Measurements from ENCODE around the gene EPHA8.

The EPHA8 gene

GRCh38 chr1:22637907-22638445 is 74.7 kb downstream of the EPHA8 start:
- H3K9me3 Mint-ChIP-seq: no peaks in the 10 kb centered on the region
- no peak overlapping the region for H3K4me3 Mint-ChIP-seq
- no peak overlapping the region for H3K27ac Mint-ChIP-seq
- H3K27me3 Mint-ChIP-seq: peaks cover 17% of the 10 kb centered on the region
- DNase-seq (ENCODE audit: low spot score in 2 of 2) (no peak), ATAC-seq (ENCODE audit: low read depth) (no peak)
- peaks cover 6% of the 10 kb centered on the region for H3K4me1 Mint-ChIP-seq
- no peaks in the 10 kb centered on the region for H3K36me3 Mint-ChIP-seq

GRCh38 chr1:22638476-22639234 is 75.4 kb downstream of the EPHA8 start:
- H3K27ac Mint-ChIP-seq: no peak overlapping the region
- no peak for ATAC-seq (ENCODE audit: low read depth)
- H3K9me3 Mint-ChIP-seq: no peaks in the 10 kb centered on the region
- DNase-seq (ENCODE audit: low spot score in 2 of 2): no peak
- H3K36me3 Mint-ChIP-seq: no peaks in the 10 kb centered on the region
- H3K27me3 Mint-ChIP-seq: peaks cover 15% of the 10 kb centered on the region
- no peak overlapping the region for H3K4me3 Mint-ChIP-seq
- peaks cover 6% of the 10 kb centered on the region for H3K4me1 Mint-ChIP-seq

DNA sequence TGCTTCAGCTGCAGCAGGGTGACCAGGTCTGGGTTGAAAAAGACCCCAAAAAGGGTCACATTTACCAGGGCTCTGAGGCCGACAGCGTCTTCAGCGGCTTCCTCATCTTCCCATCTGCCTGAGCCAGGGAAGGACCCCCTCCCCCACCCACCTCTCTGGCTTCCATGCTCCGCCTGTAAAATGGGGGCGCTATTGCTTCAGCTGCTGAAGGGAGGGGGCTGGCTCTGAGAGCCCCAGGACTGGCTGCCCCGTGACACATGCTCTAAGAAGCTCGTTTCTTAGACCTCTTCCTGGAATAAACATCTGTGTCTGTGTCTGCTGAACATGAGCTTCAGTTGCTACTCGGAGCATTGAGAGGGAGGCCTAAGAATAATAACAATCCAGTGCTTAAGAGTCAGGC is 76.0 kb downstream of the EPHA8 start:
- no peak for DNase-seq (ENCODE audit: low spot score in 2 of 2)
- Mint-ChIP-seq H3K27me3 (peaks cover 13% of the 10 kb centered on the region), H3K4me3 (no peak overlapping the region), H3K4me1 (peaks cover 6% of the 10 kb centered on the region), H3K27ac (no peak overlapping the region), H3K36me3 (no peaks in the 10 kb centered on the region), H3K9me3 (no peaks in the 10 kb centered on the region)
- peak; percentile 38 for ATAC-seq (ENCODE audit: low read depth)

GRCh38 chr1:22641247-22641646 is 78.0 kb downstream of the EPHA8 start:
- peaks cover 6% of the 10 kb centered on the region for H3K4me1 Mint-ChIP-seq
- DNase-seq (ENCODE audit: low spot score in 2 of 2): no peak
- H3K27me3 Mint-ChIP-seq: peaks cover 17% of the 10 kb centered on the region
- no peaks in the 10 kb centered on the region for H3K36me3 Mint-ChIP-seq
- H3K4me3 Mint-ChIP-seq: no peak overlapping the region
- no peak overlapping the region for H3K27ac Mint-ChIP-seq
- no peaks in the 10 kb centered on the region for H3K9me3 Mint-ChIP-seq
- ATAC-seq (ENCODE audit: low read depth): no peak

- Mint-ChIP-seq H3K27ac (no peak overlapping the region), H3K4me1 (peaks cover 3% of the 10 kb centered on the region), H3K36me3 (no peaks in the 10 kb centered on the region), H3K4me3 (no peak overlapping the region), H3K9me3 (no peaks in the 10 kb centered on the region), H3K27me3 (peaks cover 14% of the 10 kb centered on the region)
- DNase-seq (ENCODE audit: low spot score in 2 of 2) (peak; percentile 68 to 75), ATAC-seq (ENCODE audit: low read depth) (peak; percentile 90)
Observed at GRCh38 chr1:22641906-22642636, 78.8 kb downstream of the EPHA8 start.

DNA sequence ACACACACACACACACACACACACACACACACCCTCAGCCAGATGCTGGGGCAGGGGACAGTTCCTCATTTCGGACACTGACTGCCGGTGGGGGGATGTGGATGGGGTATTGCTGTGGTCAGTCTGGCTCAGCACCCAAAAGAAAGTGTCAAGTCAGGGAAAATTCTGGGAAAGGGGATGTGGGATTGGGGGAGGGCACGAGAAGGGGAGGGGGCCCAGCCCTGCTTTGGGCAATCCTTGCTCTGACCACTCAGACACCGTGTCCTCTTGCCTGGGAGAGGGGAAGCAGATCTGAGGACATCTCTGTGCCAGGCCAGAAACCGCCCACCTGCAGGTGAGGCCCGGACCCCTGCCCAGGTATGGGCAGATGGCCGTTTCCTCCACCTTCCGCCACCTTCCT is 80.1 kb downstream of the EPHA8 start, which contains the start of gene C1QC:
Gene C1QC (plus strand): TSS at position 253 of the 400 bp plus-strand sequence. CDS start 391 bp downstream, outside the sequence.
- Mint-ChIP-seq H3K36me3 (no peaks in the 10 kb centered on the region), H3K27ac (no peak within 1 kb of the TSS), H3K9me3 (no peaks in the 10 kb centered on the region), H3K4me1 (peaks cover 3% of the 10 kb centered on the region), H3K4me3 (no peak within 1 kb of the TSS), H3K27me3 (peaks cover 11% of the 10 kb centered on the region)
- no peak for ATAC-seq (ENCODE audit: low read depth)
- DNase-seq (ENCODE audit: low spot score in 2 of 2): no peak

- Mint-ChIP-seq H3K36me3 (no peaks in the 10 kb centered on the region), H3K4me3 (no peak overlapping the region), H3K27me3 (peaks cover 11% of the 10 kb centered on the region), H3K9me3 (no peaks in the 10 kb centered on the region), H3K27ac (no peak overlapping the region), H3K4me1 (peaks cover 3% of the 10 kb centered on the region)
- DNase-seq (ENCODE audit: low spot score in 2 of 2): no peak
- ATAC-seq (ENCODE audit: low read depth): no peak
Observed at GRCh38 chr1:22643928-22644327, 80.6 kb downstream of the EPHA8 start.

- Mint-ChIP-seq H3K27me3 (peaks cover 12% of the 10 kb centered on the region), H3K4me3 (no peak overlapping the region), H3K36me3 (no peaks in the 10 kb centered on the region), H3K9me3 (no peaks in the 10 kb centered on the region), H3K27ac (no peak overlapping the region), H3K4me1 (peaks cover 3% of the 10 kb centered on the region)
- ATAC-seq (ENCODE audit: low read depth) (no peak), DNase-seq (ENCODE audit: low spot score in 2 of 2) (no peak)
Observed at GRCh38 chr1:22645931-22646330, 82.6 kb downstream of the EPHA8 start.

GRCh38 chr1:22646384-22646783 is 83.1 kb downstream of the EPHA8 start:
- no peak for DNase-seq (ENCODE audit: low spot score in 2 of 2)
- peaks cover 8% of the 10 kb centered on the region for H3K27me3 Mint-ChIP-seq
- H3K4me3 Mint-ChIP-seq: no peak overlapping the region
- no peak overlapping the region for H3K27ac Mint-ChIP-seq
- no peaks in the 10 kb centered on the region for H3K36me3 Mint-ChIP-seq
- no peak for ATAC-seq (ENCODE audit: low read depth)
- H3K9me3 Mint-ChIP-seq: no peaks in the 10 kb centered on the region
- H3K4me1 Mint-ChIP-seq: no peaks in the 10 kb centered on the region

DNA sequence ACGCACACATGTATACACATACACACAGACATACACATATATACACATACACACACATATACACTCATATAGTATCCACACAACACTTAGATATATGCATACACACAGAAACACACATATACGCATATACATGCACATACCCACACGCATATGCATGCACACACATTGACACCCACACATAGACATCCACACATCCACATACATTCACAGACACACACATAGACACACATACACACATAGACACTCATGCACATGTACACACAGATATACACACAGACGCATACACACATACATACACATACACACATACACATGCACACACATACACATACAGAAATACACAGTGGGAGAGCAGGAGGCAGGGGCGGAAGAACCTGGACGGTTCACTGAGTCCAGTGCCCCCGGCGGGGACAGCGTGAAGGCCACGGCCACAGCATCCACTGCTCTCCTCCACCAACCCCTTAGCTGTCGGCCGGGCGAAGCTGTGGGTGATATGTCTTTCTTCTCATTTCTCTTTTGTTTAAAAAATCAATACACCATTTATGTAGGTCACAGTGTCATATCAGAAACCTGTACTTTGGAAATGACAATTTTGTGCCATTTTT is 86.9 kb downstream of the EPHA8 start:
- Mint-ChIP-seq H3K36me3 (no peaks in the 10 kb centered on the region), H3K27ac (no peak overlapping the region), H3K9me3 (no peaks in the 10 kb centered on the region), H3K4me1 (no peaks in the 10 kb centered on the region), H3K4me3 (no peak overlapping the region), H3K27me3 (peaks cover 5% of the 10 kb centered on the region)
- no peak for ATAC-seq (ENCODE audit: low read depth)
- DNase-seq (ENCODE audit: low spot score in 2 of 2): no peak

- no peak overlapping the region for H3K27ac Mint-ChIP-seq
- no peaks in the 10 kb centered on the region for H3K9me3 Mint-ChIP-seq
- H3K36me3 Mint-ChIP-seq: no peaks in the 10 kb centered on the region
- H3K4me1 Mint-ChIP-seq: no peaks in the 10 kb centered on the region
- ATAC-seq (ENCODE audit: low read depth): no peak
- no peak for DNase-seq (ENCODE audit: low spot score in 2 of 2)
- H3K27me3 Mint-ChIP-seq: peaks cover 6% of the 10 kb centered on the region
- no peak overlapping the region for H3K4me3 Mint-ChIP-seq
Observed at GRCh38 chr1:22651941-22652856, 88.9 kb downstream of the EPHA8 start.

- Mint-ChIP-seq H3K9me3 (no peaks in the 10 kb centered on the region), H3K4me1 (no peaks in the 10 kb centered on the region), H3K36me3 (no peaks in the 10 kb centered on the region), H3K27me3 (peaks cover 6% of the 10 kb centered on the region), H3K4me3 (no peak within 1 kb of the TSS), H3K27ac (no peak within 1 kb of the TSS)
- ATAC-seq (ENCODE audit: low read depth): no peak
- DNase-seq (ENCODE audit: low spot score in 2 of 2): no peak
Observed at GRCh38 chr1:22652881-22653316, 89.6 kb downstream of the EPHA8 start, which contains the start of gene C1QB. Gene C1QB (plus strand): TSS chr1:22653236. CDS start chr1:22659463, 6,227 bp downstream.

Measured in memory B cell (primary cell).